K562 (cell line): ENCODE results near the gene FRMD1. TPM values are rescaled to one million over a fixed set of nuclear protein-coding genes. Genes with fewer than 3 reads are reported as not detected.

Experiments used
- ATAC-seq: fragments of 200-7000 bp; cut with Tn5 transposase; 3 replicates; pipeline ENCODE4 v1.9.1; 2020; ENCODE audit warnings: moderate library complexity
- BruUV-seq: library from RNA; stranded (reverse); fragments of 400-500 nt; replicated peaks from 2 replicates; lab custom pipeline; 2021; lab: Mats Ljungman, UMichigan
- CTCF ChIA-PET: fragments of 300-600 bp; formaldehyde crosslinking; extraction: SDS; loops from one replicate; lab custom pipeline; 2021; ENCODE audit warnings: low intra/inter-chr PET ratio; lab: Yijun Ruan, JAX
- POLR2A ChIA-PET: fragments of 300-600, 350-650 bp; sonication (Branson Sonifier 250); formaldehyde crosslinking; extraction: SDS; loops from one replicate; lab custom pipeline; 2021; ENCODE audit warnings: antibody characterized with exemption, inconsistent platforms; lab: Yijun Ruan, JAX
- DNase-seq, 4 experiments: peaks; one replicate each; pipeline versions ENCODE4 v3.0.0 to v3.0.0-alpha.2; 2011 to 2018; ENCODE audit warnings: low spot score in 3 of 4, mixed read lengths in 3 of 4; ENCODE audit errors: extremely low read depth in 1 of 4
- FAIRE-seq: peaks from 2 replicates; lab custom pipeline; 2011; peaks lifted over from hg19 to GRCh38; lab: Jason Lieb, UNC
- H2AFZ ChIP-seq: 2 replicates; pipeline ENCODE4 v1.6.0; 2011; ENCODE audit warnings: low read depth, low read length, control low read depth, inconsistent platforms
- H3K27ac ChIP-seq: fragments of 200-600 bp; 3 replicates; pipeline ENCODE4 v1.8.0; 2011; ENCODE audit warnings: low read depth, mild to moderate bottlenecking, control low read depth, inconsistent platforms, low read length, moderate library complexity, mixed read lengths; ENCODE audit errors: extremely low read depth
- H3K27me3 ChIP-seq, 2 experiments: fragments of 300-600 bp in 1 of 2; 2 replicates in 1 of 2; 3 replicates in 1 of 2; pipeline versions ENCODE4 v1.6.0 to v1.8.0; 2011; ENCODE audit warnings: inconsistent platforms in 2 of 2, low read length in 2 of 2, mild to moderate bottlenecking in 1 of 2, mixed read lengths in 1 of 2, moderate library complexity in 1 of 2; ENCODE audit not compliant: control insufficient read depth in 2 of 2, insufficient read depth in 2 of 2
- H3K36me3 ChIP-seq: fragments of 300-600 bp; 3 replicates; pipeline ENCODE4 v1.8.0; 2011; ENCODE audit warnings: mild to moderate bottlenecking, low read length, inconsistent platforms; ENCODE audit not compliant: control insufficient read depth, insufficient read depth
- H3K4me1 ChIP-seq, 2 experiments: fragments of 200-600 bp in 1 of 2; replicated peaks in 1 of 2; 2 replicates in 1 of 2; 3 replicates in 1 of 2; pipeline versions ENCODE4 v1.5.1 to v1.8.0; 2011; ENCODE audit warnings: inconsistent platforms in 2 of 2, low read length in 2 of 2, mild to moderate bottlenecking in 1 of 2, mixed read lengths in 1 of 2, moderate library complexity in 1 of 2; ENCODE audit not compliant: control insufficient read depth in 2 of 2, insufficient read depth in 2 of 2
- H3K4me2 ChIP-seq: 2 replicates; pipeline ENCODE4 v1.6.1; 2011; ENCODE audit warnings: low read length, control low read depth, inconsistent platforms, mixed read lengths; ENCODE audit not compliant: insufficient read depth
- H3K4me3 ChIP-seq: fragments of 200-600 bp; sonication (generic), shearing (Covaris generic); 2 replicates; pipeline ENCODE4 v1.5.1; 2016; ENCODE audit warnings: control low read depth, inconsistent platforms
- H3K79me2 ChIP-seq: fragments of 200-600 bp; 3 replicates; pipeline ENCODE4 v1.8.0; 2011; ENCODE audit warnings: low read length, inconsistent platforms; ENCODE audit not compliant: control insufficient read depth, insufficient read depth
- H3K9ac ChIP-seq, 2 experiments: 2 replicates each; pipeline versions ENCODE4 v1.6.0 to v1.6.1; 2011; ENCODE audit warnings: low read depth in 2 of 2, low read length in 2 of 2, control low read depth in 1 of 2, inconsistent platforms in 1 of 2, mild to moderate bottlenecking in 1 of 2, mixed read lengths in 1 of 2; ENCODE audit not compliant: insufficient read depth in 1 of 2
- H3K9me1 ChIP-seq: one replicate; pipeline ENCODE4 v1.6.0; 2011; ENCODE audit warnings: inconsistent platforms, mild to moderate bottlenecking, low read length, moderate library complexity; ENCODE audit not compliant: control insufficient read depth, insufficient read depth
- H3K9me3 ChIP-seq: replicated peaks from 2 replicates; pipeline ENCODE4 v1.5.1; 2011; ENCODE audit warnings: low read depth, low read length, inconsistent platforms; ENCODE audit not compliant: control insufficient read depth, insufficient read depth
- H4K20me1 ChIP-seq: replicated peaks from 2 replicates; pipeline ENCODE4 v1.6.1; 2011; ENCODE audit warnings: low read length, inconsistent platforms, mixed read lengths; ENCODE audit not compliant: control insufficient read depth, insufficient read depth
- CBFB ChIP-seq: sonication (generic); formaldehyde crosslinking; IDR thresholded peaks from 2 replicates; pipeline ENCODE4 v1.4.0; 2020; ENCODE audit warnings: mild to moderate bottlenecking, missing genetic modification reagents
- CCNT2 ChIP-seq: IDR thresholded peaks from 2 replicates; pipeline ENCODE4 v1.6.1; 2011; ENCODE audit warnings: borderline replicate concordance, low read depth, mild to moderate bottlenecking, moderate library complexity, mixed read lengths, low read length; ENCODE audit not compliant: insufficient read length; ENCODE audit errors: extremely low read depth
- CREB3L1 ChIP-seq: fragments of 450-650 bp; IDR thresholded peaks from 2 replicates; pipeline ENCODE4 v1.6.1; 2014; ENCODE audit warnings: low read depth, mild to moderate bottlenecking, moderate library complexity, borderline replicate concordance
- CXXC5 ChIP-seq: fragments of 250-450 bp; sonication (Bioruptor Pico); IDR thresholded peaks from 2 replicates; pipeline ENCODE4 v1.8.0; 2022; ENCODE audit warnings: inconsistent platforms, mild to moderate bottlenecking, moderate library complexity
- EHMT2 ChIP-seq: fragments of 450-650 bp; IDR thresholded peaks from 2 replicates; pipeline ENCODE4 v1.6.1; 2018; ENCODE audit warnings: antibody characterized with exemption
- ELF2 ChIP-seq: fragments of 250-450 bp; sonication (Bioruptor Pico); IDR thresholded peaks from 2 replicates; pipeline ENCODE4 v1.5.0; 2021; ENCODE audit warnings: mild to moderate bottlenecking
- GATA2 ChIP-seq: sonication (generic); formaldehyde crosslinking; IDR thresholded peaks from 2 replicates; pipeline ENCODE4 v1.4.0; 2020; ENCODE audit warnings: mild to moderate bottlenecking, missing genetic modification reagents
- HDGF ChIP-seq: fragments of 450-650 bp; IDR thresholded peaks from 2 replicates; pipeline ENCODE4 v1.6.1; 2016
- POU5F1 ChIP-seq: fragments of 150-350 bp; IDR thresholded peaks from 2 replicates; pipeline ENCODE4 v1.6.1; 2014; ENCODE audit warnings: borderline replicate concordance, low read length, low read depth, mild to moderate bottlenecking; ENCODE audit not compliant: partially characterized antibody
- RBM22 ChIP-seq: fragments of 200-400 bp; formaldehyde crosslinking; IDR thresholded peaks from 2 replicates; pipeline ENCODE4 v1.6.1; 2018; ENCODE audit warnings: low read length, low read depth; ENCODE audit not compliant: poor library complexity, severe bottlenecking
- SRSF3 ChIP-seq: fragments of 200-400 bp; formaldehyde crosslinking; IDR thresholded peaks from 2 replicates; pipeline ENCODE4 v1.6.1; 2016; ENCODE audit warnings: mild to moderate bottlenecking, low read length, moderate library complexity; ENCODE audit not compliant: insufficient read depth
- TEAD1 ChIP-seq, 2 experiments: fragments of 450-650 bp in 1 of 2; sonication (generic) in 1 of 2; formaldehyde crosslinking; IDR thresholded peaks; 2 replicates each; pipeline versions ENCODE4 v1.4.0 to v1.8.0; 2020 to 2022; ENCODE audit warnings: mild to moderate bottlenecking in 2 of 2, missing genetic modification reagents in 1 of 2
- TEAD4 ChIP-seq, 2 experiments: sonication (generic) in 1 of 2; formaldehyde crosslinking in 1 of 2; IDR thresholded peaks; 2 replicates each; pipeline versions ENCODE4 v1.6.1 to v1.8.0; 2012 to 2022; ENCODE audit warnings: borderline replicate concordance in 1 of 2, inconsistent platforms in 1 of 2, low read length in 1 of 2, mild to moderate bottlenecking in 1 of 2, missing genetic modification reagents in 1 of 2
- ZBTB17 ChIP-seq: fragments of 450-650 bp; formaldehyde crosslinking; IDR thresholded peaks from 2 replicates; pipeline ENCODE4 v1.4.0; 2020; ENCODE audit warnings: mild to moderate bottlenecking
- ZNF143 ChIP-seq: sonication (generic); formaldehyde crosslinking; IDR thresholded peaks from 2 replicates; pipeline ENCODE4 v1.9.0; 2022; ENCODE audit warnings: mild to moderate bottlenecking, missing genetic modification reagents
- ZNF23 ChIP-seq: fragments of 250-450 bp; sonication (Bioruptor Pico); IDR thresholded peaks from 2 replicates; pipeline ENCODE4 v1.4.0; 2020; ENCODE audit warnings: mild to moderate bottlenecking
- WGBS: fragments of 100-300 bp; shearing (Covaris generic); methylation state at CpG from one replicate; pipeline ENCODE4 v1.1.6; 2016; ENCODE audit warnings: low coverage, mixed read lengths; ENCODE audit not compliant: insufficient coverage; ENCODE audit errors: missing lambda C conversion rate; 5-methylcytosine and 5-hydroxymethylcytosine counted together
- in situ Hi-C: fragments of 300-500 bp; cut with MboI; formaldehyde crosslinking; loops from 4 replicates; pipeline ENCODE4 v1.15.0; 2018; ENCODE audit warnings: inconsistent platforms, mixed read lengths
- intact Hi-C: fragments of 100-400 bp; cut with micrococcal nuclease; formaldehyde crosslinking; loops from 2 replicates; pipeline ENCODE4 v1.14.2; 2022
- polyA plus RNA-seq, 8 experiments: library from polyadenylated mRNA; depleted of rRNA in 4 of 8; stranded (reverse) in 5 of 8; unstranded in 3 of 8; fragments of >200 nt; fragmentation: Nextera tagmentation in 2 of 8; fragmentation: Illumina TruSeq in 1 of 8; extraction: Ambion mirVana in 2 of 8; extraction: Trizol in 1 of 8; gene quantifications; 2 replicates each; pipeline versions ENCODE4 v1.2.1 to v1.2.3, GENCODE V29; 2011 to 2014; ENCODE audit warnings: inconsistent platforms in 1 of 8, missing spikeins in 1 of 8
- total RNA-seq, 7 experiments: library from RNA; depleted of rRNA in 6 of 7; stranded (reverse); fragments of >200 nt in 6 of 7; fragmentation: Illumina TruSeq in 2 of 7; extraction: Trizol in 2 of 7; gene quantifications; 2 replicates each; pipeline versions ENCODE4 v1.2.1 to v1.2.3, GENCODE V29; 2011 to 2021; ENCODE audit warnings: low replicate concordance in 1 of 7
- TF ChIP-seq, protein P1 (sequence below): fragments of 250-450 bp; sonication (Bioruptor Pico); IDR thresholded peaks from 2 replicates; pipeline ENCODE4 v1.6.1; 2021; ENCODE audit warnings: mild to moderate bottlenecking

The FRMD1 gene
- total and polyA plus RNA-seq, 9 of the 15 experiments (the other 6 are each of a cell fraction or from before 2014, with no cell fraction given), result 0.01 to 0.04 (median 0.01) TPM; not detected in 6

DNA sequence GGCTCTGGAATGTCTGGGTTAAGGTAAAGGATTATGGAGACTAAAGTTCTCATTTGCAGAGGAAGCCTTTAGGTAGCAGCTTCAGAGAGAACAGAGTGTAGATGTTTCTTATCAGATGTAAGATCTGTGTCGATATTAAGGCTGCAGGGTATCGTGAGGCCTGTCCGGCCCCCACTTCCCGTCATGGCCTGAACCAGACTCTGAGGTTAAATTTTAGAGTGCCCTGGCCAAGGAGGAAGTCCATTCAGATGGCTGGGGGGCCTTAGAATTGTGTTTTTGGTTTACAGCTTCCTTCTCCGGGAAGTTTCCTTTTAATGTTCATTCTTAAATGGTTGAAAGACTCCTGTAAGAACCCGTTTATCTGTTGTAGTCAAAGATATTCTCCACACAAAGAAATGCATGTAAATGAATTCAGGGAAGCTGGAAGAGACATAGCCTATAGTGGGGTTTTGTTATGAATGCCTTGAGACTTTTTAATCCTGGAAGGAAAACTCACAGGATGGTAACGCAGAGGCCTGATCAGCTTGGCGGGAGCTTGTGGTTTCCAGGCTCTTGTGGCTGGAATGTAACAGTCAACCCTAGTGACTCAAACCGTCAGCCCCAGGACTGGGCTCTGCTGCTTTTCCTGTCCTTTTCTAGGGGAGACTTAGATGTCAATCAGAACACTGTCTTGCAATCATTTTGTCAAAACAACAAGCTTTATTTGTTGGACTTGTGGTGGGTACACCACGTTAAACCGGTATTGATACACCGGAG is 46.8 kb downstream of the FRMD1 start:
- no peak overlapping the region for H2AFZ ChIP-seq
- FAIRE-seq, result peak; percentile 57
- BruUV-seq, result no TSS peak
- no peaks in the 10 kb centered on the region for H3K9me1 ChIP-seq
- peaks cover 6% of the 10 kb centered on the region; the same call in 1 of the 2 replicates for H4K20me1 ChIP-seq
- peaks cover 13 to 14% of the 10 kb centered on the region in 2 experiments for H3K4me1 ChIP-seq
- H3K27ac ChIP-seq, result no peak overlapping the region
- H3K36me3 ChIP-seq, result no peaks in the 10 kb centered on the region
- H3K9ac ChIP-seq, result no peak overlapping the region
- H3K79me2 ChIP-seq, result no peaks in the 10 kb centered on the region
- no peak overlapping the region for H3K4me3 ChIP-seq
- no peak for ATAC-seq
- CTCF ChIA-PET, result interaction anchor here (0.6 kb wide), 1 partner anchor 393 kb away, joined by 3 read pairs; no protein-coding TSS in a partner anchor
- POLR2A ChIA-PET, result interaction anchor here (0.6 to 1.0 kb wide), 6 partner anchors 11 to 247 kb away, joined by 3 to 4 read pairs (median 3); no protein-coding TSS in a partner anchor
- 10% methylated on average over 12 of the region's 12 CpGs for WGBS
- no peak for DNase-seq
- peaks cover 12 to 44% of the 10 kb centered on the region in 2 experiments for H3K27me3 ChIP-seq
- in situ Hi-C loops (no loop called here), intact Hi-C loops (no loop called here)
- no peaks in the 10 kb centered on the region for H3K9me3 ChIP-seq
- H3K4me2 ChIP-seq, result no peak overlapping the region
- no peak for TF ChIP-seq EHMT2
- TF ChIP-seq SRSF3, result no peak
- no peak for TF ChIP-seq CXXC5
- no peak for TF ChIP-seq ZNF143 (CRISPR knock-in tag)
- TF ChIP-seq CBFB (CRISPR knock-in tag), result no peak
- no peak for TF ChIP-seq CREB3L1
- TF ChIP-seq GATA2, result no peak
- TF ChIP-seq ZBTB17 (CRISPR knock-in tag), result peak; percentile 76; the same call in 1 of the 2 replicates
- no peak for TF ChIP-seq POU5F1
- no peak for TF ChIP-seq ZNF23 (CRISPR knock-in tag)
- no peak for TF ChIP-seq ELF2 (CRISPR knock-in tag)
- peak; percentile 10; the same call in 1 of the 2 replicates for TF ChIP-seq TEAD4 (IDR thresholded peaks at IDR 0.05; ENCODE audit: low read length)
- TF ChIP-seq TEAD4 (CRISPR knock-in tag; IDR thresholded peaks at IDR 0.05; ENCODE audit: borderline replicate concordance), result no peak
- no peak for TF ChIP-seq HDGF
- no peak for TF ChIP-seq RBM22
- TF ChIP-seq CCNT2, result no peak
- TF ChIP-seq, protein P1, sequence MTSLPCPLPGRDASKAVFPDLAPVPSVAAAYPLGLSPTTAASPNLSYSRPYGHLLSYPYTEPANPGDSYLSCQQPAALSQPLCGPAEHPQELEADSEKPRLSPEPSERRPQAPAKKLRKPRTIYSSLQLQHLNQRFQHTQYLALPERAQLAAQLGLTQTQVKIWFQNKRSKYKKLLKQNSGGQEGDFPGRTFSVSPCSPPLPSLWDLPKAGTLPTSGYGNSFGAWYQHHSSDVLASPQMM, result no peak
- peak in 1 of 2 experiments; percentile 50; a peak in 1 of 4 replicates for TF ChIP-seq TEAD1 (CRISPR knock-in tag; IDR thresholded peaks at IDR 0.05)
